Caco-2 (cell line): ENCODE measurements around the gene LGALS3. TPM values are rescaled to one million over a fixed set of nuclear protein-coding genes. Genes with fewer than 3 reads are reported as not detected.

Source experiments
- BruUV-seq: library from RNA; stranded (reverse); fragments of 400-500 nt; replicated peaks from 2 replicates; lab custom pipeline; 2021; lab: Mats Ljungman, UMichigan
- CTCF ChIA-PET: fragments of 300-600 bp; sonication (Branson Sonifier 250); formaldehyde crosslinking; loops from one replicate; lab custom pipeline; 2022; ENCODE audit warnings: antibody characterized with exemption; lab: Charles Lee
- POLR2A ChIA-PET: fragments of 300-600 bp; sonication (Branson Sonifier 250); formaldehyde crosslinking; loops from one replicate; lab custom pipeline; 2022; ENCODE audit warnings: antibody characterized with exemption; lab: Charles Lee
- DNase-seq, 2 experiments: peaks; one replicate each; pipeline versions ENCODE4 v3.0.0 to v3.0.0-alpha.2; 2020 to 2022
- H3K27me3 ChIP-seq: replicated peaks from 2 replicates; pipeline ENCODE4 v1.6.0; 2011; ENCODE audit warnings: low read length; ENCODE audit not compliant: control insufficient read depth, insufficient read depth
- H3K36me3 ChIP-seq: 2 replicates; pipeline ENCODE4 v1.5.1; 2011; ENCODE audit warnings: low read length; ENCODE audit not compliant: control insufficient read depth, insufficient read depth
- H3K4me1 ChIP-seq: fragments of 250-450 bp; sonication (Bioruptor Pico); 2 replicates; pipeline ENCODE4 v1.5.1; 2020; ENCODE audit warnings: mild to moderate bottlenecking
- H3K4me3 ChIP-seq: 2 replicates; pipeline ENCODE4 v1.5.1; 2011; ENCODE audit warnings: low read depth, mild to moderate bottlenecking, control low read depth, low read length
- H3K9me3 ChIP-seq: fragments of 250-450 bp; sonication (Bioruptor Pico); 2 replicates; pipeline ENCODE4 v1.5.1; 2020; ENCODE audit warnings: mild to moderate bottlenecking, moderate library complexity
- H3K27ac Mint-ChIP-seq: one replicate; pipeline ENCODE4 v1.8.0; 2022; ENCODE audit warnings: mixed read lengths; ENCODE audit not compliant: unreplicated experiment
- H3K27me3 Mint-ChIP-seq: one replicate; pipeline ENCODE4 v1.8.0; 2022; ENCODE audit warnings: mixed read lengths; ENCODE audit not compliant: insufficient read depth, unreplicated experiment
- H3K36me3 Mint-ChIP-seq: one replicate; pipeline ENCODE4 v1.8.0; 2022; ENCODE audit warnings: mild to moderate bottlenecking, mixed read lengths; ENCODE audit not compliant: insufficient read depth, unreplicated experiment
- H3K4me1 Mint-ChIP-seq: one replicate; pipeline ENCODE4 v1.8.0; 2022; ENCODE audit warnings: low read depth, mixed read lengths; ENCODE audit not compliant: unreplicated experiment
- H3K4me3 Mint-ChIP-seq: one replicate; pipeline ENCODE4 v1.8.0; 2022; ENCODE audit warnings: mild to moderate bottlenecking, moderate library complexity, mixed read lengths; ENCODE audit not compliant: unreplicated experiment
- H3K9me3 Mint-ChIP-seq: one replicate; pipeline ENCODE4 v1.8.0; 2022; ENCODE audit warnings: mixed read lengths; ENCODE audit not compliant: unreplicated experiment
- intact Hi-C: fragments of 100-400 bp; cut with micrococcal nuclease; formaldehyde crosslinking; loops from one replicate; pipeline ENCODE4 v1.10.0; 2022; ENCODE audit not compliant: unreplicated experiment
- total RNA-seq: library from RNA; stranded (reverse); gene quantifications from 2 replicates; pipeline ENCODE4 v1.2.3, GENCODE V29; 2022
- TF ChIP-seq, protein P1 (sequence below), 2 experiments: fragments of 200-600 bp in 1 of 2; IDR thresholded peaks; 1 replicate in 1 of 2; 2 replicates in 1 of 2; pipeline versions ENCODE4 v1.5.1 to v1.8.0; 2011 to 2022; ENCODE audit warnings: antibody characterized with exemption in 1 of 2, control low read depth in 1 of 2, inconsistent platforms in 1 of 2, low read depth in 1 of 2, low read length in 1 of 2, mild to moderate bottlenecking in 1 of 2, moderate library complexity in 1 of 2; ENCODE audit not compliant: insufficient read depth in 1 of 2, severe bottlenecking in 1 of 2, unreplicated experiment in 1 of 2

The LGALS3 gene
- total RNA-seq, 1 experiment from 2014 or later: 206 TPM

DNA sequence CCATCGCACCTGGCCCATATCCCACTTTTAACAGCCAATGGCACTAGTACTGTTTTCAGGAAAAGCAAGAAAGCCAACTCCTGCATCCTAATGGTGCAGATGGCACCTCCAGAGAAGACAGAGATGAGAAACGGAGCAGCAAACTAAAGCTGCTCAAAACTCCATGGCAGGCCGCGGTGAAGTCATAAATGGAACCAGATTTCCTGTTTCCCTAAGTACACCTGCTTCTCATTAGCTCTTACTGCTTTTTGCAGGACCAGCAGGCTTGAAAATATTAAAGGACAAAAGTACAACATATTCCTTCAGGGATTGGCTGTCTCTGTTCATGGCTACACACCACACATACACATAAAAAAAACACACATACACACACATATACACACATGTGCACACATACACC is 36.7 kb upstream of the LGALS3 start:
- TF ChIP-seq, protein P1, sequence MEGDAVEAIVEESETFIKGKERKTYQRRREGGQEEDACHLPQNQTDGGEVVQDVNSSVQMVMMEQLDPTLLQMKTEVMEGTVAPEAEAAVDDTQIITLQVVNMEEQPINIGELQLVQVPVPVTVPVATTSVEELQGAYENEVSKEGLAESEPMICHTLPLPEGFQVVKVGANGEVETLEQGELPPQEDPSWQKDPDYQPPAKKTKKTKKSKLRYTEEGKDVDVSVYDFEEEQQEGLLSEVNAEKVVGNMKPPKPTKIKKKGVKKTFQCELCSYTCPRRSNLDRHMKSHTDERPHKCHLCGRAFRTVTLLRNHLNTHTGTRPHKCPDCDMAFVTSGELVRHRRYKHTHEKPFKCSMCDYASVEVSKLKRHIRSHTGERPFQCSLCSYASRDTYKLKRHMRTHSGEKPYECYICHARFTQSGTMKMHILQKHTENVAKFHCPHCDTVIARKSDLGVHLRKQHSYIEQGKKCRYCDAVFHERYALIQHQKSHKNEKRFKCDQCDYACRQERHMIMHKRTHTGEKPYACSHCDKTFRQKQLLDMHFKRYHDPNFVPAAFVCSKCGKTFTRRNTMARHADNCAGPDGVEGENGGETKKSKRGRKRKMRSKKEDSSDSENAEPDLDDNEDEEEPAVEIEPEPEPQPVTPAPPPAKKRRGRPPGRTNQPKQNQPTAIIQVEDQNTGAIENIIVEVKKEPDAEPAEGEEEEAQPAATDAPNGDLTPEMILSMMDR (IDR thresholded peaks at IDR 0.05; ENCODE audit: insufficient read depth in 1 of 2, low read depth in 1 of 2, low read length in 1 of 2, severe bottlenecking in 1 of 2, unreplicated experiment in 1 of 2): no peak
- no peak overlapping the region for H3K4me3 ChIP-seq
- no TSS peak for BruUV-seq
- Mint-ChIP-seq H3K4me1 (peaks cover 7% of the 10 kb centered on the region), H3K27ac (no peak overlapping the region), H3K27me3 (no peaks in the 10 kb centered on the region), H3K4me3 (no peak overlapping the region), H3K36me3 (no peaks in the 10 kb centered on the region), H3K9me3 (no peaks in the 10 kb centered on the region)
- ChIA-PET POLR2A (interaction anchor here (0.5 to 0.7 kb wide), 2 partner anchors 11 to 47 kb away, joined by 3 read pairs; no protein-coding TSS in a partner anchor), CTCF (interaction anchor here (1.4 kb wide), 1 partner anchor 30 kb away, joined by 7 read pairs; no protein-coding TSS in a partner anchor)
- H3K36me3 ChIP-seq: no peaks in the 10 kb centered on the region; the same call in 1 of the 2 replicates
- intact Hi-C loops: no loop called here
- peaks cover 7% of the 10 kb centered on the region for H3K4me1 ChIP-seq
- no peaks in the 10 kb centered on the region for H3K27me3 ChIP-seq
- DNase-seq: no peak
- H3K9me3 ChIP-seq: no peaks in the 10 kb centered on the region

DNA sequence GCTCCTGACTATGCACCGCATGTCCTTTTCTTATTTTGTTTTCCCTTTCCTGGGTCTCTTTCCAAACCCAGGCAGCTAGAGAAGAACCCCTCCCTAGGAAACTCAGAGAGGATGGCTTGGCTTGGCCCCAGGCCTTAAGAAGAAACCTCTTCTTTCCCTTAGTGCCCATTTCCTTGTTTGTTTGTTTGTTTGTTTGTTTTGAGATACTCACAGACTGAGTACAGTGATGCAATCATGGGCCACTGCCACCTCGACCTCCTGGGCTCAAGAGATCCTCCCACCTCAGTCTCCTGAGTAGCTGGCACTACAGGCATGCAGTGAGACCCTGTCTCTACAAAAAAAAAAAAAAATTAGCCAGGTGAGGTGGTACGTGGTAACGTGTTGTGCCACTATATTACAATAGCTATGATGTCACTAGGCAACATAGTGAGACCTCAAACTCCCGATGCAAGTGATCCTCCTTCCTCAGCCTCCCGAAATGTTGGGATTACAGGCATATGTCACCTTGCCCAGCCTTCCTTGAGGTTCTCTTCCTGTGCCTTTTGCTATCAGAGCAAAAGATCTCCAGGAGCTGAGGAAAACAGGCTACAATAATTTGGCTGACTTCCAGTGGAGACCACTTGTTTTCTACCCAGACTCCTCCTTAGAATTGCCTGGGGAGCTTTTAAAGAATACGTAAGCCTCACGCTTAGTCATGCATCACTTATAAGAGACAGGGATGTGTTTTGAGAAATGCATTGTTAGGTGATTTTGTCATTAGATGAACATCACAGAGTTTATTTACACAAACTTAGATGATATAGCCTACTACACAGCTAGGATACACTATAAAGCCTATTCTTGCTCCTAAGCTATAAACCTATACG is 34.5 kb upstream of the LGALS3 start:
- Histone ChIP-seq H3K27me3 (no peaks in the 10 kb centered on the region), H3K4me3 (no peak overlapping the region), H3K9me3 (no peaks in the 10 kb centered on the region), H3K4me1 (peaks cover 15% of the 10 kb centered on the region), H3K36me3 (no peaks in the 10 kb centered on the region; the same call in 1 of the 2 replicates)
- POLR2A ChIA-PET: no interaction called here
- Mint-ChIP-seq H3K9me3 (no peaks in the 10 kb centered on the region), H3K36me3 (no peaks in the 10 kb centered on the region), H3K27me3 (no peaks in the 10 kb centered on the region), H3K27ac (no peak overlapping the region), H3K4me1 (peaks cover 7% of the 10 kb centered on the region), H3K4me3 (no peak overlapping the region)
- CTCF ChIA-PET: no interaction called here
- TF ChIP-seq, protein P1 (IDR thresholded peaks at IDR 0.05; ENCODE audit: insufficient read depth in 1 of 2, low read depth in 1 of 2, low read length in 1 of 2, severe bottlenecking in 1 of 2, unreplicated experiment in 1 of 2): no peak
- intact Hi-C loops: no loop called here
- BruUV-seq: no TSS peak
- DNase-seq: no peak

DNA sequence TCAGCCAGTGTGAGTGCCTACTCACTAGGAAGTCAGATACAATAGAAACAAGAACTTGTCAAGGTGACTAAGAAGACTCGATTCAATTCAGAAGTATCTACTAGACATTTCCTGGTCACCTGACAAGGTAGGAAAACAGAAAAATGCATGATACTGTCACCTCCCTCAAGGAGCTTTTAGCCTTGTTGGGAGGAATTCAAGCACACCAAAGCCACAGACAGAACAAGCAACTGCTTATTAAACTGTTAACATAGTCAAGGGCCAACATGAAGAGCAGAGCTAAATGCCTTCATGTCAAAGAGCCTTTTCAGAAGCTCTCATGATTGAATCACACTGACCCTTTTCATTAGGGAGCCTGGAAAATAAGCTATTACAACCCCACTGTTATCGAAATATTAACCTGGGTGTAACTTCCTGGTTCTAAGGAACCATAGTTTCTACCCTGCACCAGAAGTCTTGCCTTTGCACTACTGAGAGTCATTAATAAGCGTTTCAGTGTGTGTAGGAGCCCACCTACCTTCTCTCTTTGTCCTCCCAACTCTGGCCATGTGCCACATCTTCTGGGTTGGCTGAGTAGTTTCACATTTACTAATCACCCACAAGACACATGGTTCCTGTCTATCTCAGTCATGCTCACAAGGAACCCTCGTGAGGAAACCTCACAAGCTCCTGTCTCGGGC is 31.0 kb upstream of the LGALS3 start:
- peaks cover 21% of the 10 kb centered on the region for H3K4me1 ChIP-seq
- intact Hi-C loops: no loop called here
- H3K27me3 ChIP-seq: no peaks in the 10 kb centered on the region
- DNase-seq: no peak
- no peak overlapping the region for H3K4me3 Mint-ChIP-seq
- no peaks in the 10 kb centered on the region for H3K27me3 Mint-ChIP-seq
- peaks cover 2% of the 10 kb centered on the region for H3K36me3 Mint-ChIP-seq
- no peaks in the 10 kb centered on the region for H3K9me3 Mint-ChIP-seq
- no peaks in the 10 kb centered on the region for H3K36me3 ChIP-seq
- no TSS peak for BruUV-seq
- no peak overlapping the region for H3K4me3 ChIP-seq
- ChIA-PET CTCF (no interaction called here), POLR2A (no interaction called here)
- H3K9me3 ChIP-seq: no peaks in the 10 kb centered on the region
- no peak overlapping the region for H3K27ac Mint-ChIP-seq
- H3K4me1 Mint-ChIP-seq: peaks cover 13% of the 10 kb centered on the region
- TF ChIP-seq, protein P1 (IDR thresholded peaks at IDR 0.05; ENCODE audit: insufficient read depth in 1 of 2, low read depth in 1 of 2, low read length in 1 of 2, severe bottlenecking in 1 of 2, unreplicated experiment in 1 of 2): no peak
